ENCODE measurements around the gene GMNN.
"Not testable (repeated sequence)": the region's sequence is repeated elsewhere in the genome, so short reads cannot be mapped to it uniquely, and the experiment has no call there.

Gene GMNN

GRCh38 chr6:24763578-24763977 is 11.2 kb upstream of the GMNN start:
- no peak for DNase-seq

- DNase-seq = not testable (repeated sequence)
These were observed 9.6 kb upstream of the GMNN start for GRCh38 chr6:24764833-24765828.

- DNase-seq = not testable (repeated sequence)
These were observed 8.8 kb upstream of the GMNN start for GRCh38 chr6:24765968-24766367.

- DNase-seq = no peak
These were observed 7.9 kb upstream of the GMNN start for GRCh38 chr6:24766680-24767462.

- no peak for DNase-seq
These were observed 6.4 kb upstream of the GMNN start for GRCh38 chr6:24768361-24768760.

GRCh38 chr6:24775520-24776058 is 852 bp downstream of the GMNN start:
- peak; percentile 54 for DNase-seq

- no peak for DNase-seq
These were observed 2.5 kb downstream of the GMNN start for GRCh38 chr6:24777227-24777626.

- DNase-seq = no peak
These were observed 3.4 kb downstream of the GMNN start for GRCh38 chr6:24778121-24778520.

GRCh38 chr6:24778878-24779277 is 4.1 kb downstream of the GMNN start:
- DNase-seq = no peak

- DNase-seq = no peak
These were observed 4.8 kb downstream of the GMNN start for GRCh38 chr6:24779416-24780016.

- DNase-seq = no peak
These were observed 5.5 kb downstream of the GMNN start for GRCh38 chr6:24780206-24780605.

- DNase-seq = peak; percentile 28
These were observed 13.4 kb downstream of the GMNN start for GRCh38 chr6:24788031-24788665.

GRCh38 chr6:24795106-24795505 is 20.4 kb downstream of the GMNN start:
- DNase-seq = no peak

- DNase-seq = peak; percentile 21
These were observed 22.0 kb downstream of the GMNN start for GRCh38 chr6:24796616-24797290.

- no peak for DNase-seq
These were observed 23.0 kb downstream of the GMNN start for GRCh38 chr6:24797596-24798216.

GRCh38 chr6:24798740-24799540 is 24.2 kb downstream of the GMNN start, which contains the start of gene ARMH2:
Gene ARMH2, minus strand, starts transcription at chr6:24798917. Its CDS starts 60 bp downstream, at chr6:24798857.
- DNase-seq = no peak

- DNase-seq = no peak
These were observed 24.8 kb downstream of the GMNN start for GRCh38 chr6:24799541-24799915.

- no peak for DNase-seq
These were observed 27.7 kb downstream of the GMNN start for GRCh38 chr6:24802271-24803059.

GRCh38 chr6:24807584-24807983 is 32.8 kb downstream of the GMNN start:
- DNase-seq = no peak

- DNase-seq = no peak
These were observed 35.0 kb downstream of the GMNN start for GRCh38 chr6:24809728-24810127.

Measured in activated CD4-positive, alpha-beta T cell treated with anti-CD3 and anti-CD28 coated beads for 48 hours (primary cell).